GM11168 (cell line): ENCODE measurements around the gene PRKG1.

ENCODE experiments used
- in situ Hi-C: fragments of 300-500 bp; cut with MboI; formaldehyde crosslinking; loops from one replicate; pipeline ENCODE4 v1.12.0; 2022; ENCODE audit warnings: low sequenced_read_pairs; ENCODE audit not compliant: unreplicated experiment

Gene PRKG1

GRCh38 chr10:51802030-51802429 lies 727.7 kb downstream of the PRKG1 start:
- in situ Hi-C loops, result no loop called here

GRCh38 chr10:51804866-51805265 lies 730.6 kb downstream of the PRKG1 start:
- in situ Hi-C loops, result no loop called here

GRCh38 chr10:51806079-51806835 lies 732.0 kb downstream of the PRKG1 start:
- in situ Hi-C loops, result no loop called here

DNA sequence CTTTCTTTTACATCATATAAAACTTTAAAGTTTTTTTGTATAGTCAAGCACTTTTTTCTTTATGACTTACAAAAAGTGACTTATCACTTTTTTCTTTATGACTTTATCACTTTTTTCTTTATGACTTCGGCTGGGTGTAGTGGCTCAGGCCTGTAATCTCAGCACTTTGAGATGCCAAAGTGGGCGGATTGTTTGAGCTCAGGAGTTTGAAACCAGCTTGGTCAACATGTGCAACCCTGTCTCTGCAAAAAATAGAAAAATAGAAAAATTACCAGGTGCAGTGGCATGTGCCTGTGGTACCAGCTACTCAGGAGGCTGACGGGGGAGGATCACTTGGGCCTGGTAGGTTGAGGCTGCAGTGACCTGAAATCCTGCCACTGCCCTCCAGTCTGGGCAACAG lies 733.9 kb downstream of the PRKG1 start:
- in situ Hi-C loops, result no loop called here

DNA sequence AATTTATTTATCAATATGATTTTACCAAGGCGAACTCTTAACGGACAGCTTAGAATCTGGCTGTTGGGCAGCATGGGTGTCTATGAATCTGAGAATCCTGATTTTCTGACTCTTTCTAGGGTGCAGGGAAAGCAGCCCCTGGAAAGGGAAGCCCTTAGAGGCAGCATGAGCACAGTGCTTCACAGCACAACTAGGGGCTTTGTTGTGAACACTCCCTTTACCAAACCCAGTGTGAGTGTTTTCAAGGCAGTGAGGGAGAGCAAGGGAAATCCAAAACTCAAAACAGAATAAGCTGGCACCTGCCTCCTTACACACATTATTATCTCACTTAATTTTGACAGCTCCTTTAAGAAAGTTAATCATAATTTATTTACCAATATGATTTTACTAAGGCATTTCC lies 741.4 kb downstream of the PRKG1 start:
- in situ Hi-C loops, result no loop called here

DNA sequence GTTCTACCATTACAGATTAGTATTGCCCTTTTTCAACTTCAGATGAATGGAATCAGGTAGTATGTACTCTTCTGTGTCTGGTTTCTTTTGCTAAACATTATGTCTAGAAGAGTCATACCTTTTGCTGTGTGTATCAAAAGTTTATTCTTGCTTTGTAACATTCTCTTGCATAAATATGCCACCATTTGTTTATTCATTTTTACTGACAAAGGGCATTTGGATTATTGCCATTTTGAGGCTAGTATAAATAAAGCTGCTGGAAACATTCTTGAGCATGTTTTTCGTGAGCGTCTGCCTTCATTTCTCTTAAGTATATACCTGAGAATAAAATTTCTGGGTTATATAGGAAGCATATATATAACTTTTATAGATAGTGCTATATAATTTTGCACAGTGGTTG lies 746.8 kb downstream of the PRKG1 start:
- in situ Hi-C loops, result no loop called here

GRCh38 chr10:51821745-51822144 lies 747.5 kb downstream of the PRKG1 start:
- in situ Hi-C loops, result no loop called here

DNA sequence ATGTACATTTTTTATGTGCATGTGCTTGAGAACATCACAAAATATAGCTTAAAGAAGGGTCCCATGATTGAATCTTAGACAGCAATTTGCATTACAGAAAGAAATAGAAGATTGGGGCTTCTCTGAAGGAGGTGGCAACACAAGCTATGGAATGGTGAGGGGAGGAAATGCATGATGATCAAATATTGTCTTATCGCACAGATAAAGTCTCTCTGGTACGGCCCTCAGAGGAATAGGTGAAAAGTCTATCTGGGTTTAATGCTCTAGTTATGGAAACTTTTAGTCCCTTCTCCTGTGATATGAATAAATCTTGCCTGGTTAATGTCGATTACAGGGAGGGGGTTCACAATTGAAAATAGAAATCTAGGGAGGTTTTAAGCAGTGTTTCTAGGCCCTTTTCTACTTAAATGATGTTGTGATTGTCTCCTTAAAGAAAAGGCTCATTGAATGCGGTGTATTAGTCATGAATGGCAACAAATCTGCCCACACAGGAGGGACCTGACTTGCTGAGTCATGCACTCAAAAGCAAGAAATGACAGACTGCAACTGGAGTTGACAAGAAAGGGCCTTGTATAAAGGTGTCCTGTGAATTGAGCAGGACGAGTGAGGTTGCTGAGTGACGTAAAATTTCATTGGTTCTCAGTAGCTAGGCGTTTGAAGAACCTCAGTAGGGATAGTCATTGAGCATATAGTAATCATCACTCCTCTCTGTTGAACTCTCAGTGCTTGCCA lies 758.5 kb downstream of the PRKG1 start:
- in situ Hi-C loops, result no loop called here

DNA sequence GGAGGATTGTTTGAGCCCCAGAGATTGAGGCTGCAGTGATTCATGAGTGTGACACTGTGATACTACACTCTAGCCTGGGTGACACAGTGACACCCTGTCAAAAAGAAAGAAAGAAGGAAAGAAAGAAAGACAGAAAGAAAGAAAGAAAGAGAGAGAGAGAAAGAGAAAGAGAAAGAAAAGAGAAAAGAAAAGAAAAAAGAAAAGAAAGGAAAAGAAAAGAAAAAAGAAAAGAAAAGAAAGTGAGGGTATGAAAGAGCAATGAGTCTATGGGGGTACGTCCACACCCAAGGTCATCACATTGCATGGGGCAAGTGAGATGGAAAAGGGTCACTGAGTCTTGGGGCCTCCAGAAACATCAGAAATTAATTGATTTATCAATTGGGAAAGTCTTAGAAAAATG lies 760.3 kb downstream of the PRKG1 start:
- in situ Hi-C loops, result no loop called here

- in situ Hi-C loops, result no loop called here
Observed at GRCh38 chr10:51838471-51838870, 764.2 kb downstream of the PRKG1 start.

GRCh38 chr10:51843966-51844365 lies 769.7 kb downstream of the PRKG1 start:
- in situ Hi-C loops, result no loop called here

DNA sequence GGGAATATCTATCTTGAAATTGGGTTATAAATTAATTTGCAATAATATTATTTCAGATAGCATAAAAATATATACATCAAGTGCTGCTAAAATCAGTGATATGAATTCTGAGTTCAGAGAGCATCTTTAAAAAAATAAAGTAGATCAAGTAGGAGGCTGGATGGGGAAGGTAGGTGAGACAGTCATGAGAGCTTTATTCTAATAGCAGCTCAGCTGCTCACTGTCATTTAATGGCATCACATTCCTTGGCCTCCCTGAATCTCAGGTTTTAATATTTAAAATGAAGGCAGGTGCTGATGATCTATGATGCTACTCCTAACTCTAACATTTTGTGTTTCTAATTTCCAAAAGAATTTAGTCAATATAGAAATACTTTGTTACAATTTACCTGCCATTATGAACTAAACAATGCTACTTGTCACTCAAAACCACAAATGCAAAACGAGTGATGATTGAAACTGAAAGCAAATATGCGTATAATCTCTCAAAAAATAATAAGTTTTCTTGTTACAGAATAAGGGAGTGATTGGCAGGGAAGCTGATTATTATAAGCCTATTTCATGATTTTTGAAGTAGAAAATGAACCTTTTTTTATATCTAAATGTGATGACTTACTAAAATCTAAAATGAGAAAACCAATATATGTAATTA lies 772.7 kb downstream of the PRKG1 start:
- in situ Hi-C loops, result no loop called here

DNA sequence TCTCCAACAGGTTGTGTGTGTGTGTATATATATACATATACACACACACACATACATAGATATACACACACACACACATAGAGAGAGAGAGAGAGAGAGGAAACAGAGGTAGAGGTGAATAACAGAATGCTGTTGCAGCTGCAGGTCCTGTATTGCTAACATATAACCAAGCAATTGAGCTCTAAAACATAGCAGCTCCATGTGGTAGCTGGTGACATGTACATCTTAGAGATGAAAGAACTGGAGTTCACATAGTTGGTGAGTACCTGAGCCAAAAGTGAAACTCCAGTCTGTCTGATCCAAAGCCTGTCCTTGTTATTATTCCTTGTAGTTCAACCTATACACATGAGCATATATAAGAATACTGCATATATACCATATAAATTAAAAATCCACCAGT lies 778.0 kb downstream of the PRKG1 start:
- in situ Hi-C loops, result no loop called here

- in situ Hi-C loops, result no loop called here
Observed at GRCh38 chr10:51857305-51857704, 783.0 kb downstream of the PRKG1 start.

DNA sequence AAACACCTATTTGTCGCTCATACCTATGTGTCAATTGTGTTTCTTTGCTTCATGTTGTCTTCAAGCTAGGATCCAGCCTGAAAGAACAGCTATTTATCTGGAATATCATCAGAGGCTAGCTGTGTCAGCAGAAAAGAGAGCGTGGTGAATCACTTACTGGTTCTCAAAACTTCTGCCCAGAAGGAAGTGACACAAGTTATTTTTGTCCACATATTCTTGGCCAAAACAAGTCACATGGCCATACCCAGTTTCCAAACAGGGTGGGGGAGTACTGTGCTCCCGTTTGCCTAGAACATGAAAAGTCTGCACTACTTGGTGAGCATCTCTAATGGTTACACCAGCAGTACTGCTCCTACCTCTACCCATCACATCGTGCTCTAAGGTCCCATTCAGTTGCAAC lies 786.0 kb downstream of the PRKG1 start:
- in situ Hi-C loops, result no loop called here

- in situ Hi-C loops, result no loop called here
Observed at GRCh38 chr10:51861051-51861450, 786.8 kb downstream of the PRKG1 start.

- in situ Hi-C loops, result no loop called here
Observed at GRCh38 chr10:51861731-51862130, 787.4 kb downstream of the PRKG1 start.

- in situ Hi-C loops, result no loop called here
Observed at GRCh38 chr10:51862149-51862548, 787.9 kb downstream of the PRKG1 start.

- in situ Hi-C loops, result no loop called here
Observed at GRCh38 chr10:51867956-51868355, 793.7 kb downstream of the PRKG1 start.

- in situ Hi-C loops, result no loop called here
Observed at GRCh38 chr10:51874131-51874530, 799.8 kb downstream of the PRKG1 start.

DNA sequence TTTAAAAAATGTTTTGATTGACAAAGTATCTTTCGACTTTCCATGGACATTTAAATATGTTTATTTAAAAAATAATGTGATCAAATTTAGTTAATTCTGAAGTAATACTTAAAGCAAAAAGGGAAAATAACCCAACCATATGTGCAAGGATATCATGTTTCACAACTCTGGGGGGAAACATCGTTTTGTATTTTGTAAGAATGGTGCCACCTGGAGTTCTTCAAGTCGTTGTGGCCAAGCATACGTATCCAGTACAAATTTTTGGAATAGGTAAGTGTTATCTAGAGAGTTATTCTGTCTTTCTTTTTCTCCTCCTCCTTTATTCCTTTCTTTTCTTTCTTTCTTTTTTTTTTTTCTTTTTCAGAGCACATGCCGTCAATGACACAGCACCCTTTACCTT lies 801.3 kb downstream of the PRKG1 start:
- in situ Hi-C loops, result no loop called here
